Diencephalon (tissue), 1 donor: ENCODE results near the gene LCN1. TPM values are rescaled to one million over a fixed set of nuclear protein-coding genes. Genes with fewer than 3 reads are reported as not detected.

Experiments used
- total RNA-seq: library from RNA; depleted of rRNA; stranded (reverse); fragments of >200 nt; gene quantifications from one replicate; pipeline ENCODE4 v1.2.3, GENCODE V29; 2014

The LCN1 gene
- not detected for total RNA-seq

GRCh38 chr9:135520916-135521607 is at the start of gene LCN1:
TSS of gene LCN1 (plus strand) at chr9:135521440. CDS start at chr9:135521498, 58 bp downstream.

GRCh38 chr9:135479469-135480052 is 41.7 kb upstream of the LCN1 start, which contains the start of gene PPP1R26:
TSS of gene PPP1R26 (plus strand) at chr9:135479782. CDS start at chr9:135484511, 4,729 bp downstream.

GRCh38 chr9:135500525-135501260 is 20.5 kb upstream of the LCN1 start, which contains the start of gene MRPS2:
TSS of gene MRPS2 (plus strand) at chr9:135500682. CDS start at chr9:135500711, 29 bp downstream.

GRCh38 chr9:135545646-135546176 is 24.5 kb downstream of the LCN1 start, which contains the start of gene OBP2A:
TSS of gene OBP2A (plus strand) at chr9:135546126. CDS start at chr9:135546181, 55 bp downstream.

GRCh38 chr9:135561391-135562234 is 40.4 kb downstream of the LCN1 start, which contains the start of gene PAEP:
TSS of gene PAEP (plus strand) at chr9:135561756.

Other genes with a start within 250 kb of the LCN1 start
- gene PPP1R26, start 41.7 kb upstream of the LCN1 start, total RNA-seq, result 33.0 TPM
- gene MRPS2, start 20.8 kb upstream of the LCN1 start, total RNA-seq, result 13.6 TPM
- not detected for gene OBP2A, start 24.7 kb downstream of the LCN1 start, total RNA-seq
- not detected for gene PAEP, start 40.3 kb downstream of the LCN1 start, total RNA-seq
- gene GLT6D1, start 118.1 kb downstream of the LCN1 start, total RNA-seq, result not detected
- gene LCN9, start 141.9 kb downstream of the LCN1 start, total RNA-seq, result not detected
- not detected for gene SOHLH1, start 178.0 kb downstream of the LCN1 start, total RNA-seq
- gene KCNT1, start 180.7 kb downstream of the LCN1 start, total RNA-seq, result 12.2 TPM